ENCODE measurements around the gene LRMDA.

DNA sequence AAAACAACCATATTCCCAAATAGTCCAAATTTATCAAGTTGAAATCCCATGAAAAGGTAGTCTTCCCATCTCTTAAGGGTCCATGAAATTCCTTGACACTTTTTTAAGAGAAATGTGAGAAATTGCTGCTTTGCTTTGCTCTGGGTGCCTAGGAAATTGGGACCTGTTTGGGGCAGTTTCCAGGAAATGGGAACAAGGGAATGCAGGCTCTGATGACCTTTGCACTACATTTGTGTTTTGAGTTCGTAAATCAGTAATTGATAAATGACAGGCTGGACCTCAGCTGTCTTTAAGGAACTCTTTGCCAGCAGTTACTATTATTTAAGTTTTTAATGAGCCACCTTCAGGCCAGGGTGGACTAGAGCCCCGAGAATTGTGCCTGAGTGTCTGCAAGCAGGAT, 203.5 kb downstream of the LRMDA start:
- TF ChIP-seq POLR2A (IDR thresholded peaks at IDR 0.05) (no peak), POLR2AphosphoS5 (IDR thresholded peaks at IDR 0.05) (no peak)
- TF ChIP-seq, protein P1, sequence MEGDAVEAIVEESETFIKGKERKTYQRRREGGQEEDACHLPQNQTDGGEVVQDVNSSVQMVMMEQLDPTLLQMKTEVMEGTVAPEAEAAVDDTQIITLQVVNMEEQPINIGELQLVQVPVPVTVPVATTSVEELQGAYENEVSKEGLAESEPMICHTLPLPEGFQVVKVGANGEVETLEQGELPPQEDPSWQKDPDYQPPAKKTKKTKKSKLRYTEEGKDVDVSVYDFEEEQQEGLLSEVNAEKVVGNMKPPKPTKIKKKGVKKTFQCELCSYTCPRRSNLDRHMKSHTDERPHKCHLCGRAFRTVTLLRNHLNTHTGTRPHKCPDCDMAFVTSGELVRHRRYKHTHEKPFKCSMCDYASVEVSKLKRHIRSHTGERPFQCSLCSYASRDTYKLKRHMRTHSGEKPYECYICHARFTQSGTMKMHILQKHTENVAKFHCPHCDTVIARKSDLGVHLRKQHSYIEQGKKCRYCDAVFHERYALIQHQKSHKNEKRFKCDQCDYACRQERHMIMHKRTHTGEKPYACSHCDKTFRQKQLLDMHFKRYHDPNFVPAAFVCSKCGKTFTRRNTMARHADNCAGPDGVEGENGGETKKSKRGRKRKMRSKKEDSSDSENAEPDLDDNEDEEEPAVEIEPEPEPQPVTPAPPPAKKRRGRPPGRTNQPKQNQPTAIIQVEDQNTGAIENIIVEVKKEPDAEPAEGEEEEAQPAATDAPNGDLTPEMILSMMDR (IDR thresholded peaks at IDR 0.05) = no peak
